GM12865 (cell line): ENCODE measurements around the gene CACNA1S.

Source experiments
- DNase-seq: peaks from one replicate; pipeline ENCODE4 v3.0.0; 2010; ENCODE audit warnings: low read depth
- H3K4me3 ChIP-seq: 2 replicates; pipeline ENCODE4 v1.5.1; 2011; ENCODE audit warnings: mild to moderate bottlenecking, low read depth, low read length, control low read depth
- CTCF ChIP-seq: IDR thresholded peaks from 2 replicates; pipeline ENCODE4 v1.5.1; 2011; ENCODE audit warnings: low read length, control low read depth, low read depth, inconsistent platforms; ENCODE audit not compliant: insufficient read depth; ENCODE audit errors: missing control alignments

CACNA1S gene

GRCh38 chr1:201054091-201054543 is 58.1 kb downstream of the CACNA1S start:
- TF ChIP-seq CTCF: no peak
- H3K4me3 ChIP-seq: no peak overlapping the region
- DNase-seq: no peak

- TF ChIP-seq CTCF: peak; percentile 17
- H3K4me3 ChIP-seq: no peak overlapping the region
- DNase-seq: no peak
Observed at GRCh38 chr1:201053155-201053860, 58.9 kb downstream of the CACNA1S start.

GRCh38 chr1:201051399-201051798 is 60.8 kb downstream of the CACNA1S start:
- TF ChIP-seq CTCF: no peak
- DNase-seq: no peak

GRCh38 chr1:201050515-201051277 is 61.5 kb downstream of the CACNA1S start:
- DNase-seq: no peak
- no peak overlapping the region for H3K4me3 ChIP-seq
- no peak for TF ChIP-seq CTCF

More at GRCh38 chr1:201051399-201051798, 60.8 kb downstream of the CACNA1S start:
- no peak overlapping the region for H3K4me3 ChIP-seq

GRCh38 chr1:201049248-201049831 is 62.9 kb downstream of the CACNA1S start:
- TF ChIP-seq CTCF: no peak
- no peak overlapping the region for H3K4me3 ChIP-seq
- no peak for DNase-seq

- TF ChIP-seq CTCF: no peak
- no peak overlapping the region for H3K4me3 ChIP-seq
- DNase-seq: no peak
Observed at GRCh38 chr1:201048521-201048920, 63.7 kb downstream of the CACNA1S start.
